ENCODE data around the gene LCE2D.
"Not testable (repeated sequence)": the region's sequence is repeated elsewhere in the genome, so short reads cannot be mapped to it uniquely, and the experiment has no call there.

The LCE2D gene

DNA sequence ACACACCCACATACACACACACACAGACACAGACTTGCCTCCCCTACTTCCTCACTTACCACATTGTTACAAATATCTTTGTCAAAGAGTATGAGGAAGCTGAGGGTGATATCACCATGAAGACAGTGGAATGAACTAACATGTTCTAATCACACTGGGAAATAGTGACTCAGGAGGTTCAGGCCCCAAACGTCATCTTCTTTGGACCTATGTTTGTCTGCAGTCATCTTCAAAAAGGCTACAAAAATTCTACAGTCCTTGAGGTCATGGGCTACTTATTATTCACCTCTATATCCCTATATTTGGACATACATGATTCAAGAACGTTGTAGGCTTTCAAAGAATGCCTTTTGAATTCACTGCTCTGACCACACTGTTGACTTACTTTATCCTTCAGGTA is 9.8 kb downstream of the LCE2D start:
- no peak overlapping the region for H3K27ac Mint-ChIP-seq
- H3K36me3 Mint-ChIP-seq, result no peaks in the 10 kb centered on the region
- no peaks in the 10 kb centered on the region for H3K9me3 Mint-ChIP-seq
- no peaks in the 10 kb centered on the region for H3K4me1 Mint-ChIP-seq
- no peak overlapping the region for H3K4me3 Mint-ChIP-seq
- H3K27me3 Mint-ChIP-seq, result peaks cover 14% of the 10 kb centered on the region

DNA sequence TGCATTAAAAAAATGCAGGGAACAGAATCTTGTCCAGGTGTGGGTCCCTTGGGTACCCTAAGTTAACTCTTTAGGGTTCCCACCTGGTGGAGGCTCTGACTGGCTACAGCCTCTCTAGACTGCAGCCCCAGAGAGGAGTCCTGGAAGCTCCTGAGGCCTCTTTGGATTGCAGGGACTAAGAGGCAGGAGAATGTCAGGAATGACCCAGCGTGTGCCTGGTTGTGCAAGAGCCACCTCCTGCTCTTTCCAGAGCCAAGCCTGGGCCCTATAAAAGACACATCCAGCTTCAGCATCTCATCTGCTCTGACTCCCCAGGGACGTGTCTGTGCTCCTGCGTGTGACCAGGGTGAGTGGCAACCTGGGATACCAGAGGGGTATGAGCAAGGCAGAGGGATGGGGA is 11.8 kb downstream of the LCE2D start, which contains the start of gene LCE2C:
LCE2C (plus strand) TSS at position 297 of the 400 bp plus-strand sequence. CDS start 737 bp downstream, outside the sequence.
- H3K4me1 Mint-ChIP-seq, H3K36me3 Mint-ChIP-seq, H3K27ac Mint-ChIP-seq, H3K9me3 Mint-ChIP-seq, H3K4me3 Mint-ChIP-seq: not testable (repeated sequence)
- peaks cover 16% of the 10 kb centered on the region for H3K27me3 Mint-ChIP-seq

DNA sequence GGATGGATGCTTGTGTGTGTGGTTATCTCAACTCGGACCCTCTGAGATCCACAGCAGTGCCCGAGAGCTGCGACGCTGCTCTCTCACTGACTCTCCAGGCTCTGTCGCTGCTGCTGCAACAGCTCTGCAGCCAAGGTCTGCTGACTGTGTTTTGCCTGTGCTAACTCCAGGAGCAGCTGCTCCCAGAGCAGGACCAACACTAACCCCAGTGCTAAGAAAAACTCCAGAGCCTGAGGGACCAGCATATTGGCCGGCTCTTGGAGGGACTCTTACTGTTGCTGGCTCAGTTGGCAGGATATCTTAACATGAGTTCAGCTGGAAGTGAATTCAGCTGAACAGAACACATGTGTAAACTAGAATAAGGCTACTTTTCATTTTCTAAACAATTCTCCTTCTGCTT is 16.3 kb downstream of the LCE2D start:
- Mint-ChIP-seq H3K4me3 (no peak overlapping the region), H3K27me3 (peaks cover 18% of the 10 kb centered on the region), H3K9me3 (no peaks in the 10 kb centered on the region), H3K36me3 (no peaks in the 10 kb centered on the region), H3K4me1 (no peaks in the 10 kb centered on the region), H3K27ac (no peak overlapping the region)

DNA sequence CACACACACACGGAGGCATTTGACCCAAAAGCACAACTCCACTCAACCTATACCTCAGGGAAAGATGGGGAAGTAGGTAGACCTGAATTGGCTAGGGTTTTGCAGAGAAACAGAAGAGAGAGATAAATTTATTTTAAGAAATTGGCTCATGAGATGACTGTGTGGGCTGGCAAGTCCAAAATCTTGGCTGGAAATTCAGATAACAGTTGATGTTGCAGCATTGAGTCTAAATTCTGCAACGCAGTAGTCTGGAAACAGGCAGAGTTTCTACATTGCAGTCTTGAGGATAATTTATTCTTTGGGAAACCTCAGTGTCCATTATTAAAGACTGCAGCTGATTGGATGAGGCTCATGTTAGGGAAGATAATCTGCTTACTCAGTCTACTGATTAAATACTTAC is 18.4 kb downstream of the LCE2D start:
- Mint-ChIP-seq H3K4me1 (no peaks in the 10 kb centered on the region), H3K9me3 (no peaks in the 10 kb centered on the region), H3K27me3 (peaks cover 16% of the 10 kb centered on the region)

DNA sequence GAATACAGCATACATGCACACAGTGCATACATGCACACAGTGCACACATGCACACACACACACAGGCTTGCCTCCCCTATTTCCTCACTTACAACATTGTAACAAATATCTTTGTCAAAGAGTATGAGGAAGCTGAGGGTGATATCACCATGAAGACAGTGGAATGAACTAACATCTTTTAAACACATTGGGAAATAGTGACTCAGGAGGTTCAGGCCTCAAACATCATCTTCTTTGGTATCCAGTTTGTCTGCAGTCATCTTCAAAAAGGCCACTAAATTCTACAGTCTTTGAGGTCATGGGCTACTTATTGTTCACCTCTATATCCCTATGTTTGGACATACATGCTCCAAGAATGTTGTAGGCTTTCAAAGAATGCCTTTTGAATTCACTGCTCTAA is 20.7 kb downstream of the LCE2D start:
- Mint-ChIP-seq H3K27me3 (peaks cover 19% of the 10 kb centered on the region), H3K4me1 (no peaks in the 10 kb centered on the region), H3K36me3 (no peaks in the 10 kb centered on the region), H3K4me3 (no peak overlapping the region), H3K27ac (no peak overlapping the region), H3K9me3 (no peaks in the 10 kb centered on the region)

More for the DNA sequence above, 18.4 kb downstream of the LCE2D start:
- Mint-ChIP-seq H3K36me3 (no peaks in the 10 kb centered on the region), H3K4me3 (no peak overlapping the region), H3K27ac (no peak overlapping the region)

DNA sequence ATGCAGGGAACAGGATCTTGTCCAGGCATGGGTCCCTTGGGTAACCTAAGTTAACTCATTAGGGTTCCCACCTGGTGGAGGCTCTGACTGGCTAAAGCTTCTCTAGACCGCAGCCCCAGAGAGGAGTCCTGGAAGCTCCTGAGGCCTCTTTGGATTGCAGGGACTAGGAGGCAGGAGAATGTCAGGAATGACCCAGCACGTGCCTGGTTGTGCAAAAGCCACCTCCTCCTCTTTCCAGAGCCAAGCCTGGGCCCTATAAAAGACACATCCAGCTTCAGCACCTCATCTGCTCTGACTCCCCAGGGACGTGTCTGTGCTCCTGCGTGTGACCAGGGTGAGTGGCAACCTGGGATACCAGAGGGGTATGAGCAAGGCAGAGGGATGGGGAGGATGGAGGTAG is 22.6 kb downstream of the LCE2D start, which contains the start of gene LCE2B:
LCE2B (plus strand) TSS at position 301 of the 400 bp plus-strand sequence. CDS start 721 bp downstream, outside the sequence.
- not testable (repeated sequence) for H3K4me1 Mint-ChIP-seq, H3K27ac Mint-ChIP-seq

DNA sequence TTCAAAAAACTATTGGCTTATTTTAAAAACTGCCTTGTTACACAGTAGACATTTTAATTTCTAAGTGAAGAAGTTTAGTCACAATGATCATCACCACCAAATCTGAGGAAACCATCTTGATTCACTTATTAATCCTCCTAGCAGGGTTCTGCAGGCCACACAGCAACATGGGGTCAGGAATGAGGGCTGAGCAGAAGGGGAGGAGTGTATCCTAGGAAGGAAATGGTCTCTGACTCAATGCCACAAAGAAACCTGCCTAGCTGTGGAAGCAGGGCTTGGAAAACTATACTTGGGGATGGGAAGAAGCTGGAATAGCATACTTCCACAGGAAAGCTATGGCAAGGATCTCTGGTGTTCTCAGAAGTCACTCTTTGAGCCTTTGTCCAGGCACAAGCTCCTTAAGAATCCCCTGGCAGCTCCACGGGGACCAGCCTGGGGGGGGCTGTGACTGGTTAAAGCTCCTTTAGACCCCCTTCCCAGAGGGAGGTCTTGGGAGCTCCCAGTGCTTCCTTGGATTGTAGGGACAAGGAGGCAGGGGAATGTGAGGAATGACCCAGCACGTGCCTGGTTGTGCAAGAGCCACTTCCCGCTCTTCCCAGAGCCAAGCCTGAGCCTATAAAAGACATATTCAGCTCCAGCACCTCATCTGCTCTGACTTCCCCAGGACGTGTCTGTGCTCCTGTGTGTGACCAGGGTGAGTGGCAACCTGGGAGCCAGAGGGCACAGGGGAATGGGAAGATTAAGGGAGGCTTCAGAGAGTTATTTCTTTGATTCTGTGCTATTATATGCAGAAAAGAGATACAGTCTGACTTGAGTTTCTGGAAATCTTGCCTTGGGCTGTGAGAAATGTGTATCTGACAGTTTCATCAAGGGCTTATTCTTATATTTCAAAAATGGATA is 34.8 kb downstream of the LCE2D start, which contains the start of gene LCE2A:
LCE2A (plus strand) TSS at position 645 of the 900 bp plus-strand sequence. CDS start 557 bp downstream, outside the sequence.
- H3K27me3 Mint-ChIP-seq, result peaks cover 3% of the 10 kb centered on the region
- H3K27ac Mint-ChIP-seq, result no peak within 1 kb of the TSS
- H3K4me1 Mint-ChIP-seq, result no peaks in the 10 kb centered on the region

More for the DNA sequence above, 22.6 kb downstream of the LCE2D start, which contains the start of gene LCE2B:
- H3K27me3 Mint-ChIP-seq, result peaks cover 29% of the 10 kb centered on the region
- H3K9me3 Mint-ChIP-seq, H3K4me3 Mint-ChIP-seq, H3K36me3 Mint-ChIP-seq: not testable (repeated sequence)

DNA sequence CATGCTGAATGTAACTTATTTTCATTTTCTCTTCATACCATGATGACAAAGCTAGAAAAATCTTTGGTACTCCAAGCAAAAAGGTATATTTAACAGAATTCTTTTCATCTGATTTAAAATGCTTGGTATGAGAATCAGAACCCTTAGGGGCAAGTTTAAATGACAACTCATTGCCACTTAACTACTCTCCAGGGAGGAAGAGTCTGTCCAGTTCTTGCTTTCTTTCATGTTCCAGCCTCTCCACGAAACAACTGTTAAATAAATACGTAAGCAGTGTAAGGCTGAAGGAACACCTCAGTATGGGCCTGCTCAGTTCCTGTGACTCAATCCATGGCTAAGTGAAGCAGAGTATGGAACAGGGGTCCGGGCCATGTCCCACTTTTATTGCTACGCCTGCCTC is 36.6 kb downstream of the LCE2D start:
- Mint-ChIP-seq H3K4me3 (no peak overlapping the region), H3K36me3 (no peaks in the 10 kb centered on the region), H3K9me3 (peaks cover 5% of the 10 kb centered on the region), H3K27me3 (peaks cover 7% of the 10 kb centered on the region), H3K4me1 (no peaks in the 10 kb centered on the region), H3K27ac (no peak overlapping the region)

More for the DNA sequence above, 34.8 kb downstream of the LCE2D start, which contains the start of gene LCE2A:
- Mint-ChIP-seq H3K36me3 (no peaks in the 10 kb centered on the region), H3K4me3 (no peak within 1 kb of the TSS), H3K9me3 (no peaks in the 10 kb centered on the region)

DNA sequence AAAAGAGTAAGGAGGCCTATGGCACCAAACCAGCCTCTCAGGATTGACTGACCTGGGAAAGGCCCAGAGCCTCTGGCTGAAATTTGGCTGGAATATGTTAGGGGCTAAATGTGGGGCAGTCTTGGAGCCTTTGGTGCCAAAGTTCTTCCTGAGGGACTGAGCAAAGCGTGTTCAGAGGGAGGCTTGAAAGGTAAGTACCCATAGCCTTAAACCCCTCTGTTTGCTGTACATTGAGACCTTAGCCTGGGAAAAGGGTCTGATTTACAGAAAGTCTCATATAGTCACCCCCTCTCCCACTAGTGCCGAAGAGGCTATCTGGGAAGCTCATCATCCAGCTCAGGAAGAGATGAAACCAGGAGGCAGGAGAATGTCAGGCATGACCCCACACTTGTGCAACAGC is 44.7 kb downstream of the LCE2D start, which contains the start of gene LCE4A:
LCE4A (plus strand) TSS at position 301 of the 400 bp plus-strand sequence. CDS start 916 bp downstream, outside the sequence.
- no peaks in the 10 kb centered on the region for H3K36me3 Mint-ChIP-seq
- no peak within 1 kb of the TSS for H3K27ac Mint-ChIP-seq
- no peaks in the 10 kb centered on the region for H3K4me1 Mint-ChIP-seq
- peaks cover 5% of the 10 kb centered on the region for H3K9me3 Mint-ChIP-seq
- H3K4me3 Mint-ChIP-seq, result no peak within 1 kb of the TSS
- peaks cover 16% of the 10 kb centered on the region for H3K27me3 Mint-ChIP-seq
